Fibroblast of skin of abdomen (primary cell): ENCODE measurements around the gene ASB15.

ENCODE experiments used
- DNase-seq: peaks from one replicate; pipeline ENCODE4 v3.0.0-alpha.2; 2013

The ASB15 gene

DNA sequence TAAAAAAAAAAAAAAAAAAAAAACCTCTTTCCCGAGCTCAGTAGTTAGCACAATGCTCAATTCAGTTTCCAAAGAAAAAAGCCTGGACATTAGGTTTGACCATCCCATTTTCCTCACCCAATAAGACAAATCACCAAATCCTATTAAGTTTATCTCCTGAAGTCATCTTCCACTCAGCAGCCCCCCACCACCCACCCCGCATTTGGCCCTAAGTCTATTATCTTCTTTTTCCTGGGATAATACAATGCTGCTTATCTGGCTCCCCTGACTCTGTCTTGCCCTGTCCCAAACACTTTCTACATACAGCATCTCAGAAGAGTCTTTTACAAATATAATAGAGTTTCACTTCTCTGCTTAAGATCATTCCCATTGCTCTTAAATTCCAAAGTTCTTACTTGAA is 36.3 kb downstream of the ASB15 start:
- no peak for DNase-seq

- no peak for DNase-seq
Measured at GRCh38 chr7:123639631-123640030, 38.0 kb downstream of the ASB15 start.

- DNase-seq, result no peak
Measured at GRCh38 chr7:123640583-123640982, 39.0 kb downstream of the ASB15 start.

- no peak for DNase-seq
Measured at GRCh38 chr7:123641901-123642300, 40.3 kb downstream of the ASB15 start.

GRCh38 chr7:123643495-123644441 is 42.1 kb downstream of the ASB15 start:
- peak; percentile 69 for DNase-seq

DNA sequence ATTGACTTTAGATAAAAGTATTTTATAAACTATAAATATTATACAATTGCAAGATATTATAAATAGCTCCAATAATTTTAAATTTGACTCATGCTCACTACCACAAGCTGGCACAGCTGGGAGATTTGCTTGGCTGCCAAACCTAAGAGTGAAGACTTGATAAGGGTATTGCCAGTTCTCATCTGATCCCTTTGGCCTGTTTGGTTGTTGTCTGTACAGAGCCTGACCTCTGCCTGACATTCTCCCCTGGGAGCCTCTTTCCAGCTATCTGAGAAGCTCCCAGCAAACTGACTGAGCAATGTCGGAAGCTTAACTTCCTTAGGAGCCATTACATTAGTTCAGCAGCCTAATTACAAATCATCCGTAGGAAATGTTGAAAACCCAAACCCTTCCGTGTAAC is 43.9 kb downstream of the ASB15 start:
- no peak for DNase-seq

- DNase-seq, result no peak
Measured at GRCh38 chr7:123647106-123647730, 45.6 kb downstream of the ASB15 start.

GRCh38 chr7:123649964-123650363 is 48.3 kb downstream of the ASB15 start:
- DNase-seq, result peak; percentile 5

DNA sequence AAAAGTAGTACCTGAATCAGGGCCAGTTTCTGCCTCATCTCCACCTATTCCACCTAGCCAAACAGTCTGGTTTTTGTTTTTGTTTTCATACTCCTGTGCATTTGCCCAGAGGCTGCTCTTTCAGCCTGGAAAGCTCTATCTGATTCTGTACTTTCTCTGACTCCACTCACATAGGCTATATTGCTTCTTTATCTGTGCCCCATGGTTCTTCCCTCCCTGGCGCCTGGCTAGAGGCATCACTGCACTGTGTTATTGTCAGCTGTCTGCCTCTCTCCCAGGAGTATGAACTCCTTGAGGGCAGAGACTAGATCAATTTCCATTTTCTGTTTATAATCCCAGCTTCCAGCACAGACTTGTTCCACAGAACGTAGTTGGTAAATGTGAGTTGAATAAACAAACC is 49.0 kb downstream of the ASB15 start:
- DNase-seq, result no peak

- no peak for DNase-seq
Measured at GRCh38 chr7:123652406-123652805, 50.8 kb downstream of the ASB15 start.

- no peak for DNase-seq
Measured at GRCh38 chr7:123653162-123653561, 51.5 kb downstream of the ASB15 start.

GRCh38 chr7:123655614-123656013 is 54.0 kb downstream of the ASB15 start, which contains the start of gene LMOD2:
LMOD2 (plus strand) TSS chr7:123655866; CDS start chr7:123655964, 98 bp downstream.
- no peak for DNase-seq

DNA sequence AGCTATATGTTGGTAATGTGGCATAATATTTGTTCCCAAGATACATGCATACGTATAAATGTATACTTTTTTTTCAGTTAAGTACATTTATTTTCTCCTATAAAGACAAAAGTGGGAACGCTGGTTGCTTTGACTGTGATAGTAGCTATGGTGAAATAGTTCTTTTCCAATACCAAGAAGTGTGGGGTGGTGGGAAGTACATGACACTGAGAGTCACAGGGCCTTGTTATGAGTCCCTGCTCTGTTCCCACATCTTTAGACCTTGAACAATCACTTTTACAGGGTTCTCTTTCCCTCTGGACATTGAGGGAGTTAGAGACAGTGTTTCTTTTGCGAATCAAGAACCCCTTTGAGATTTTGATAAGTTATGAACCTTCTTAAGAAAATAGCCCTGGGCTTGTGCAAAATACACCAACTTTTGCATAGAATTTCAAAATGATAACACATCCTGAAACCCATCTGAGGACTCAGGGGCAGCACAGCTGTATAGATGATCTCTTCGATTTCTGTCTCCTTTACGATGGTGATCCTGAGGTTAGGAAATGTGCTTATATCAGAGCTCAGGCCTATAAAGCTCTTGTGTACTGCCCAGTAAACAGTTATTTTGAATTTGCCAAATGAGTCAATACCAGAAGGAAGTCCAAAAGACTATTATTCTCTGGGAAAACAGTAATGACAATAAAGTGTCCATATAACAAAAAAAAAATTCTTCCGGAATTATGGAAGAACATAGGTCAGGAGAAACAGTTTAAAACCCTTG is 55.1 kb downstream of the ASB15 start:
- DNase-seq, result no peak

DNA sequence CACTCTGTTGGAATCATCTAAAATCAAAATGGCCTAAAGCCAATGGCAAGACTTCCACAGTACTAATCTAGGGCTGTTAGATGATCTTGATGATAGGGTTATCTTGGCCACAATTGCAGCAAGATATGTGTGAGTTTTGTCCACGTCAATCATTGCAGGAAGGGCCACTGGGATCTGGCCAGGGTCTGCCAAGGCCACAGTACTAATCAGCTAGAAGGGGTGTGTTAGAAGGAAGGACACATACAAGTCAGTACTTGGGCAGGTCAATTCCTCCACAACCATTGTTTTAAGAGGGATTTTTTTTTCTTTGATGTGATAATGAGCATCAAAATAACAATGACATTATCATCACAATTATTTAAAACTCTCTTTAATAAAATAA is 55.7 kb downstream of the ASB15 start:
- no peak for DNase-seq

GRCh38 chr7:123658023-123658422 is 56.4 kb downstream of the ASB15 start:
- DNase-seq, result no peak

- no peak for DNase-seq
Measured at GRCh38 chr7:123660514-123661354, 59.1 kb downstream of the ASB15 start.

GRCh38 chr7:123661765-123662164 is 60.1 kb downstream of the ASB15 start:
- no peak for DNase-seq

- no peak for DNase-seq
Measured at GRCh38 chr7:123662293-123662692, 60.7 kb downstream of the ASB15 start.

DNA sequence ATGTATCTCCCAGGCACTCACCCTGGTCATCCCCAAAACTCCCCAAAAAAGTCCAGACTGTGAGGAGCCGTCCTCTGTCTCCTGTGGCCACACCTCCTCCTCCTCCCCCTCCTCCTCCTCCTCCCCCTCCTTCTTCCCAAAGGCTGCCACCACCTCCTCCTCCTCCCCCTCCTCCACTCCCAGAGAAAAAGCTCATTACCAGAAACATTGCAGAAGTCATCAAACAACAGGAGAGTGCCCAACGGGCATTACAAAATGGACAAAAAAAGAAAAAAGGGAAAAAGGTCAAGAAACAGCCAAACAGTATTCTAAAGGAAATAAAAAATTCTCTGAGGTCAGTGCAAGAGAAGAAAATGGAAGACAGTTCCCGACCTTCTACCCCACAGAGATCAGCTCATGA is 61.1 kb downstream of the ASB15 start:
- no peak for DNase-seq

DNA sequence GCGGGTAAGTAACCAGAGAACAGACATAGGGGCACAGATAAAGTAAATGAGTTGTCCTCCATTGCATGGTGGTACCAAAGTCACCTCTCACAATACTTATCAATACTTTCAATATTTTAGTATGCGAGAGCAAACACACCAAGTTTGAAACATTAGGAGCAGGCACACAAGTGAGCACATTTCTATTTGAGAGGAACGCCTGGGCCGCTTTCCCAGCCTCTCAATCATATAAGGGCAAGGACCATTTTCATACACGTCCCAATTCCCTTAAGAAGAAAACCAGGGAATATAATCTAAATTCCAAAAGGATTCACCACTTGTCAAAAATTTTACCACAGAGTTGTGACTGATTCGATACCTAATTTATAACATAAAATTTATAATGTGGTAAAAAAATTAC is 61.6 kb downstream of the ASB15 start:
- no peak for DNase-seq

DNA sequence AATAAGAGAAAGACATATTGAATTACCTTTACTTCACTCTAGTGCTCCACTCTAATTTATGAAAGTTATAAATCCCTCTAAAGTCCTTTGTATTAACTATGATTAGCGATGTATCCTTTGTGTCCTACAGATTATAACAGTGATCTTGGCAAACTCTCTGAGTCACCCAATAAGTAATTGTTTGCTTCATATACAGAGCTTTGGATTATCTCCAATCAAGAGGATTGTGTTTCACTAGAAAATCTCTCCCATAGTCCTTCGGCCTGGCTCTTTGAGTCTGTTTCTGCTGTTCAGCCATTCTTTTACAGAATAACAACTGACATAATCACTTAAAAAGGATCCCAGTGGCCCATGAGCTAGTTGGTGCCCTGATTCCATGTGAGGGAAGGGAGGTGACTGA is 63.5 kb downstream of the ASB15 start:
- DNase-seq, result no peak

DNA sequence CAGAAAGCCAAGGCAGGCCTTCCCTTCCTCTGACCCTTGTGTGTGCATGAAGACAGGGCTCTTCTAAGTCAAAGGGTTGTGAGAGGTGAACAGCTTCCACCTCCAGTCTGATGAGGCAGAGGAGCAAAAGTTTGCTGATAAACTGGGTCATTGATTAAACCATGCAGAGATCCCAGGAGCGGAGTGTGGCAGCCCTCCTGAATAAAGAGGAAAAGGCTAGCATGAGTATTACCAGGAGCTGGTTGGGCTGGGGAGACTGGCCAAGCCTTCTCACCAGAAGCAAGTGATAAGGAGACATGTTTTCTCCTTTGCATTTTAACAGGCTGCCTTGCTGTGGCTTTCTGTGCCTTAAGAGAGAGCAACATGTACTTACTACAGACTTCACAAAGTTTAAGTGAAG is 64.3 kb downstream of the ASB15 start:
- DNase-seq, result no peak
